UCSD-AML1 (cell line): Measurements from ENCODE around the gene ZBTB48.

Experiments
- DNase-seq: peaks from one replicate; lab custom pipeline; 2025; ENCODE audit not compliant: unreplicated experiment; lab: John Stamatoyannopoulos, UW

Gene ZBTB48

GRCh38 chr1:6572653-6573383, 7.0 kb upstream of the ZBTB48 start:
- DNase-seq, result no peak

GRCh38 chr1:6574025-6574620, 5.7 kb upstream of the ZBTB48 start:
- no peak for DNase-seq

- no peak for DNase-seq
These were observed 5.0 kb upstream of the ZBTB48 start for GRCh38 chr1:6574818-6575217.

GRCh38 chr1:6577831-6578525, 1.8 kb upstream of the ZBTB48 start:
- no peak for DNase-seq

- no peak for DNase-seq
These were observed 995 bp upstream of the ZBTB48 start for GRCh38 chr1:6578624-6579373.

- DNase-seq, result peak; percentile 51
These were observed 362 bp downstream of the ZBTB48 start for GRCh38 chr1:6580119-6580592.

GRCh38 chr1:6580593-6581409, 1.0 kb downstream of the ZBTB48 start:
- DNase-seq, result peak; percentile 73

GRCh38 chr1:6581561-6582305, 1.9 kb downstream of the ZBTB48 start:
- DNase-seq, result peak; percentile 74

- DNase-seq, result no peak
These were observed 2.6 kb downstream of the ZBTB48 start for GRCh38 chr1:6582370-6582769.

GRCh38 chr1:6584126-6585080, 4.6 kb downstream of the ZBTB48 start:
- no peak for DNase-seq

- no peak for DNase-seq
These were observed 5.4 kb downstream of the ZBTB48 start for GRCh38 chr1:6585081-6585722.

- DNase-seq, result no peak
These were observed 6.0 kb downstream of the ZBTB48 start for GRCh38 chr1:6585841-6586240.

- no peak for DNase-seq
These were observed 6.6 kb downstream of the ZBTB48 start for GRCh38 chr1:6586404-6586816.

- no peak for DNase-seq
These were observed 7.6 kb downstream of the ZBTB48 start for GRCh38 chr1:6587261-6588005.

- DNase-seq, result no peak
These were observed 8.5 kb downstream of the ZBTB48 start for GRCh38 chr1:6588128-6588892.

- DNase-seq, result peak; percentile 54
These were observed 9.2 kb downstream of the ZBTB48 start for GRCh38 chr1:6588893-6589520.
